ENCODE results near the gene MARCHF3. TPM values are rescaled to one million over a fixed set of nuclear protein-coding genes. Genes with fewer than 3 reads are reported as not detected.
"Not testable (repeated sequence)": the region's sequence is repeated elsewhere in the genome, so short reads cannot be mapped to it uniquely, and the experiment has no call there.

MARCHF3 gene
- total RNA-seq, 1 experiment from 2014 or later: 6.5 TPM

DNA sequence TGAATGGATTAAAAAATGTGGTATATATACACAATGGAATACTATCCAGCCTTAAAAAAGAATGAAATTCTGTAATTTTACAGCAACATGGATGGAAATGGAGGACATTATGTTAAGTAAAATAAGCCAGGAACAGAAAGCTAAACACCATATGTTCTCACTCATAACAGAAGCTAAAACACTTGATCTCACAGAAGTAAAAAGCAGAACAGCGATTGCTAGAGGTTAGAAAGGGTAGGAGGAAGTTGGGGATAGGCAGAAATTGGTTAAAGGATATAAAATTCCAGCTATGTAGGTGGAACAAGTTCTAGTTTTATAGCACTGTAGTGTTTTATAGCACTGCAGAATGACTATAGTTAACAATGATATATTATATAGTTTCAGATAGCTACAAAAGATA is 15.8 kb downstream of the MARCHF3 start:
- DNase-seq (ENCODE audit: extremely low read depth, low read depth): no peak

DNA sequence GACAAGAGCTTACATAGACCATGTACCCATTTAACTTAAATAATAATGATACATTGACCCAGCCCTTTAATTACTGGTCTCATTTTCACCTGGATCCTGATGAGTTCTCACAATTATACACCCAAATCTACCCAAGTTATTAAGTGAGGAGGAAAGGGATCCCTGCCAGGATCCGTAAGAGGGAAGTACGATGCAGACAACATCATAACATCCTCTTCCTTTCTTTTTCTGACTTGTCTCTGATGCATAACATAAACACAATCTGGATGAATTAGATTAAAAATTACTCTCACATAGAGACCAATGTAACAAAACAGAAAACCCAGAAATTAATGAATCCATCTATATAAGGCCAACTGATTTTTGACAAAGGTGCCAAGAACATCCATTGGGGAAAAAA is 17.0 kb downstream of the MARCHF3 start:
- DNase-seq (ENCODE audit: extremely low read depth, low read depth): no peak

DNA sequence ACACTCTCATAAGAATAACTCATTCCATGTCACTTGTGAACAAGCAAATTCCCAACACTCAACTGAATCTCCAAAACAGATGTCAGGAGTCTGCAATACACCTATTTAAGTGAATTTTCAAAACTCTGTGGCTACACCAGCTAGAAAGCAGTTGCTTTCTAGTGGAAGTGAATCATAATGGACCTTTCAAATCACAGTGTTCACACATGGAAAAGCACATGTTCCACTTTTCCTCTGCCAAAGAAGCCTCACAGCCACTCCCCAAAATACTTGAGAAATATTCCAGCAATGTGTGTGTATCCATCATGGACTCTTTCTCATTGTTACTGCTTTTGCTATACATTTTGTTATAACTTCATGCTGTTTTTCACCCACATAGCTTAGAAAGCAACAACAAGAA is 17.4 kb downstream of the MARCHF3 start:
- no peak for DNase-seq (ENCODE audit: extremely low read depth, low read depth)

DNA sequence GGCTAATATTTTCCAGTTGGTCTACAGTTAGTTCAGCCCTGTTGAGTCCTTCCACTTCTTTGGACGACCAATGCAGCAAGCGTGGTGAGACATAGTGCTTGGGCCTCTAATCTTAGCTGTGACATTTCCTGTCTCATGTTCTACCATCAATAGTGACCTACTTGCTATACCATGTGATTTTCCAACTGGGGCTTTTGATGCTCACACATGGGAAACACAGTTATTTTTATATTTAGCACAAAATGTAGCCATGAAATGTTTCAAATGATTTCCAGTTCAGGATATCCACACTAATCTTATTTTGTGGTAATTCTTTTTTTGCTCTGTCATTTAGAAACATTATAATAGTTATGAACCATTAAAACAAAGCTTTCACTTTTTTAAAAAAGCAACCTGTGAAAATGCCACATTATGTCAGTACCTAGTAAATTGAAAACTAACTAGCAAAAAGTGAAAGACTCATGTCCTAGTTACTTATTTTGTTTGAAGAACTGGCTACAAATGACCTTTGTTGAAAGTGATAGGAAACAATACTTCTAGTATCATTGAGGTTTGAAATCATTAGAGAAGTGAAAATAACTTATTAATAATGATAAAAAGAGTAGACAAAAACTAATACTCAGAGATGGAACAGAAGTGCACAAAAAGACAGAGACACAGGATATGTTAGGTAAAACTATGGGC is 18.3 kb downstream of the MARCHF3 start:
- no peak for DNase-seq (ENCODE audit: extremely low read depth, low read depth)

- no peak for DNase-seq (ENCODE audit: extremely low read depth, low read depth)
These were observed 19.2 kb downstream of the MARCHF3 start for GRCh38 chr5:127011153-127011552.

GRCh38 chr5:127010362-127010761 is 20.0 kb downstream of the MARCHF3 start:
- DNase-seq (ENCODE audit: extremely low read depth, low read depth): no peak

DNA sequence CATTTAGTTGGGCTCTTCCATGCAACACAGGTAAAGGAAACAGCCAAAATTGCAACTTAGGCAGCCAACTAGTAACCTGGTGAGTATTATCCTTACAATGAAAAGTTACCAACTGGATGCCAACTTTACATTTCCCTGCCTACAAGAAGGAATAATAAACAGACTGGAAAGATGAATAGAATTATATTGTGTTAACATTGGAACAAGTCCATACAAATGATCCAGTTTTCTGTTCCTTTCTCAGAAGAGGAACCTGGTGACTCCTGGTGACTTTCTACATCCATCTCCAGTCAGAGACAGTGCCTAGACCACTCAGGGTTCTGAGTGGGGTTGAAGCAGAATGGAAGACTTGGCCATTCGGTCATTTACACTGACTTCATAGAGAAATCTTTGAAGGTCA is 20.6 kb downstream of the MARCHF3 start:
- no peak for DNase-seq (ENCODE audit: extremely low read depth, low read depth)

- no peak for DNase-seq (ENCODE audit: extremely low read depth, low read depth)
These were observed 21.9 kb downstream of the MARCHF3 start for GRCh38 chr5:127008300-127008975.

DNA sequence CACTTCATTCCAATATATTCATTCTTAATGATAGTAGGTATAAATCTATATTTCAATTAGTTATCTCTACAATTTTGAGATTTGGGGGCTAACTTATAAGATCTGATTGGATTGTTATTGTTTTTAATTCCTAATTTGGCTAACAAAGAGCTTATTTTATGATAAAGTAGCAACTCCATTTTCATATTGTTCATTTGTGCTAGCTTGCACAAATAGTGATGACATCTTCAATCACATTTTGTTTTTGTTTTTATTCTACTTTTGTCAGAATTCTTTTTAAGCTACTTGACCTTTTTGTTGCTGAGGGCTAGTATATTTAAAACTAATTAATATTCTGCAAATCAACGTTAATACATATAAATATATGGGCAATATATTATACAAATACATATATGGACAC is 22.8 kb downstream of the MARCHF3 start:
- DNase-seq (ENCODE audit: extremely low read depth, low read depth): no peak

- DNase-seq (ENCODE audit: extremely low read depth, low read depth): no peak
These were observed 23.6 kb downstream of the MARCHF3 start for GRCh38 chr5:127006744-127007143.

DNA sequence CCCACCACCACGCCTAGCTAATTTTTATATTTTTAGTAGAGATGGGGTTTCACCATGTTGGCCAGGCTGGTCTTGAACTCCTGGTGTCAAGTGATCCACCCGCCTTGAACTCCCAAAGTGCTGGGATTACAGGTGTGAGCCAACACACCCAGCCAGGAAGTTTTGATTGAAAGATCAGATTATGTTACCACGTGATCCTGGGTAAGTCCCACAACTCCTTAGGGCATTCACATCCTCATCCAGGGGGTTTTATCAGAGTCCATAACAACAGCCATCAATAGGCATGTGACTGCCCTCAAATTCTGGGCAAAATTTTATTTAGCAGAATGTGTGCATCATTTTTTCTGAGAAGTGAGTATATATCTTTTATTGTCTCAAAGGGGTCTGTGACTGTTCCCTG is 25.1 kb downstream of the MARCHF3 start:
- DNase-seq (ENCODE audit: extremely low read depth, low read depth): not testable (repeated sequence)

- DNase-seq (ENCODE audit: extremely low read depth, low read depth): no peak
These were observed 25.6 kb downstream of the MARCHF3 start for GRCh38 chr5:127004721-127005120.

DNA sequence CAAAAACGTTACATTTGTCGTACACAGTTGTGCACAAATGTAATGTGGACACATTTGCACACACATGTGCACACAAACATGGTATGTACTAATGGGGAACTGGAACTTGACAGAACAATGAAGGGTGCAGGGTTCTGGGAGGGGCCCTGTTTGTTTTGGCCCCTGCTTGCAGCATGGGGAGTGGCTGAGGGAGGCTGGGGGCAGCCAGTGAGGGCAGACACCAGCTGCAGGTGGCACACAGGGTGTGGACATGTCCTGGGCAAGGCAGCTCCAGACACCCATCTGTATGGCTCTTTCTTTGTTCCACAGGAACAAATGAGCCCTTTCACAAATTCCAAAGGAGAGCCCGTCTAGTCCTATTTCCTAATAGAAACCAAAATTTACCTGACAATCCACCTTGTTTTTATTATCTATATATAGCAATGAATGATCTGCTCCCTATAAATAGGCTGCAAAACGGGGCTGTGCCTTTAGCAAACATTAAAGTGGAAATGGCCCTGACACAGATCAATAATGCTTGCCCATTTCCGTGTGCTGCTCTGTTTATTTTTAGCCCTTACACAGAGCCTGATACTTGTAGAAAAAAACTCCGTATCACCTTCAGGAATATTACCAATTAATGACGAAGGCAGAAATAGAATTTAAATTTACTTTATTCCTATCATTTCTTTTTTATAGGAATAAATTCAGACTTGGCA is 26.4 kb downstream of the MARCHF3 start:
- DNase-seq (ENCODE audit: extremely low read depth, low read depth): no peak

DNA sequence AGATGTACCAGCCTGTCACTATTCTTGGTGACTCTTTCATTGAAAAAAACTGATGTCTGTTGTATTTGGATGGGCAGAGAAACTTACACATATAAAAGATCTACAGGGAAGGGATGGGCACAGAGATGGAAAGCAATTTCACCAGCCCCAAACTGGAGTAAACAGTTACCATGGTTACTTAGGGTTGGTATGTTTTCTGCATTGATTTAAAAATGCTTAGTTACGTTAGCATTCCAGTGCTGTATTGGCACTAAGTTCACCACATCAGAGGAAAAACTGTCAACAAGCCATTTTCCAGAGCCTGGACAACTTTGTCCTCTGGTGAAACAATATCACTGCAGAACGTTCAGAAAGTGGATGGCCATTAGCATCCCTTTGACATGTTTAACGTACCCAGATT is 28.0 kb downstream of the MARCHF3 start:
- DNase-seq (ENCODE audit: extremely low read depth, low read depth): no peak

DNA sequence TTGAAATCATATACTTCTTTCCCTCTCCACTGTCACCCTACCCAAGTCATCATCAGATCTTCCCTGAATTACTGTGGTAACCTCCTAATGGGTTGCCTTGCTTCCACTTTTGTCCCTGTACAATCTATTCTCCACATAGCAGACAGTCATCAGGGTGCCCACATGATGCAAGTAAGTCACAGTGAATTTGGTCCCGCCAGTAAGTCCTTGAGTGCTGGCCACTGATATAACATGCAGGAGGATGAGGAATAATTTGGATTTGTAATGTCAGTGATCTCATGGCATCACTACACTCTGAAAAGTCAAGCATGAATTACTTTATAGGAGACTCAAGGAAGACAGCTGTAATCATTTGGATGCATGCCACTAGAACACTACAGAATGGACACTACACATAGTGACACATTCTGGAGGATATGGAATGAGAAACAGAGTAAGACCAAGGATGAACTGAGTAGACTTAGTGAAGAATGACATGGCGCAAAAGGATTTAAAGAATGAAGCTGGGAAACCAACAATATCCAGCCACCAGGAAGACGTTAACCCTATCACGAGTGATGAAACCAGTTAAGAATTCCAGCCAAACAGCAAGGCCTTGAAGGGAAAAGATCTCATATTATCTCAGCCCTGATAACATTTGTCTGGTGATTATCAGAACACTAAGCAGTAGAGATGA is 28.6 kb downstream of the MARCHF3 start:
- DNase-seq (ENCODE audit: extremely low read depth, low read depth): no peak

DNA sequence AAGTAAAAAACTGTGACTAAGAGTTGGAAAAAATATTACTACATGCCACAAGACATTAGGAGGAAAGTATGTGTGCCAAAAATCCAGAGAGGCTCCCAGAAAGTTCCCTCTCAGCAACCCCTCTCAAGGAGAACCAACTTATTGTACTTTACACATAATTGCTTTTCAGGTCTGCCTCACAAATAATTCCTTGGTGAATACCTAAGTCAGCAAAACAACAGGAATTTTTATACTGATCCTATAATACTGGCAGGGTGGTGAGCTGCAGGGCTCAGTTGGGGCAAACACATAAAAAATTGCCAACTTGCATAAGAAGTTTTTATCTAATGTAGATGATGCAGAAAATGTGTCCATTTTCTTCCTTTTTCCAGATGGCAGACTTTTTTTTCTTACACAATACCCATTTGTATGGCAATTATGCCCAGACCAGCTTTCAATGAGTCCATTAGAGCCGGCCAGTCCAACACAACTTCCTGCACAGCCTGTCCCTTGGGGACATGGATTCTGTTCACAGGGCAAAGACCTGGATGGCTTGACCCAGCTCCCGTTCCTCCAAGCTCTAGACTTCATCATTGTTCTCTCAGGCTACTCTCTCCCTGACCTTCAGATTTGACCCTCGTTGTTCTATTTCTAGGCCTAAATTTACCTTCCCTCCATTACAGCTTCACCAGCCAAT is 31.3 kb downstream of the MARCHF3 start:
- no peak for DNase-seq (ENCODE audit: extremely low read depth, low read depth)

- DNase-seq (ENCODE audit: extremely low read depth, low read depth): no peak
These were observed 32.1 kb downstream of the MARCHF3 start for GRCh38 chr5:126998201-126998631.

- no peak for DNase-seq (ENCODE audit: extremely low read depth, low read depth)
These were observed 34.7 kb downstream of the MARCHF3 start for GRCh38 chr5:126995689-126996088.

GRCh38 chr5:126995039-126995438 is 35.3 kb downstream of the MARCHF3 start:
- DNase-seq (ENCODE audit: extremely low read depth, low read depth): no peak

- DNase-seq (ENCODE audit: extremely low read depth, low read depth): no peak
These were observed 35.9 kb downstream of the MARCHF3 start for GRCh38 chr5:126994485-126994884.

All from NCI-H460 (cell line).